Activated CD8-positive, alpha-beta memory T cell treated with anti-CD3 and anti-CD28 coated beads for 1 hour (primary cell): ENCODE data around the gene CYB5R2.

Experiments used
- DNase-seq, 2 donors: peaks; one replicate each; pipeline ENCODE4 v3.0.0-alpha.2; 2020; ENCODE audit warnings: low read depth in 1 of 2; ENCODE audit errors: extremely low read depth in 1 of 2

CYB5R2 gene

GRCh38 chr11:7672960-7673723, at the start of gene CYB5R2:
Gene CYB5R2, minus strand, starts transcription at chr11:7673500. Its CDS starts 675 bp downstream, at chr11:7672825.
- DNase-seq: no peak

DNA sequence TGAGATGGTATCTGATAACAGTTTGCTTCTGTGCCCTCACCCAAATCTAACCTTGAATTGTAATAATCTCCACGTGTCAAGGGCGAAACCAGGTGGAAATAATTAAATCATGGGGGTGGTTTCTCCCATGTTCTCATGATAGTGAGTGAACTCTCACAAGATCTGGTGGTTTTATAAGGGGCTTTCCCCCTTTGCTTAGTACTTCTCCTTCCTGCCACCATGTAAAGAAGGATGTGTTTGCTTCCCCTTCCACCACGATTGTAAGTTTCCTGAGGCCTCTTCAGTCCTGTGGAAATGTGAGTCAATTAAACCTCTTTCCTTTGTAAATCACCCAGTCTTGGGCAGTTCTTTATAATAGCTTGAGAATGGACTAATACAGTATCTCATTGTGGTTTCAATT, 41.5 kb upstream of the CYB5R2 start:
- DNase-seq: no peak

DNA sequence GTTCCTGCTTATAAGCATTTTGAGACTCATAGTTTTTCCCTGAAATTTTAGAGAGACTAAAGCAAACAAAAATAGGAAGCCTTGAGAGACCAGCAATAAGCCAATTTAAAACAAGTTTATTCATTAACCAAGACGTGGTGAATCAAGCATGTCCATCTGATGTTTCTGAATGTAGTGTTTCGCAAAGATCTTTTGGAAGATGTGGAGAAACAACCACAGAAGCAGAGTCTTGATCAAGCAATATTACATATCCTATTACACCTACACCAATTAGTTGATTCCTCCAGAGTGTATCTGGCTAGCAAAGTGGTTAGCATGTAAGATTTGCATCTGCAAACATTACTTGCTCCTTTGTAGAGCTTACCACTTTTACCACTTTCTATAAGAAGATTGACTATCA, 33.1 kb upstream of the CYB5R2 start, which contains the start of gene OVCH2:
OVCH2 (minus strand) TSS at position 101 of the 400 bp plus-strand sequence; CDS start at position 18, 83 bp downstream.
- DNase-seq: no peak

- DNase-seq: no peak
Measured at GRCh38 chr11:7703740-7704139, 30.4 kb upstream of the CYB5R2 start.

DNA sequence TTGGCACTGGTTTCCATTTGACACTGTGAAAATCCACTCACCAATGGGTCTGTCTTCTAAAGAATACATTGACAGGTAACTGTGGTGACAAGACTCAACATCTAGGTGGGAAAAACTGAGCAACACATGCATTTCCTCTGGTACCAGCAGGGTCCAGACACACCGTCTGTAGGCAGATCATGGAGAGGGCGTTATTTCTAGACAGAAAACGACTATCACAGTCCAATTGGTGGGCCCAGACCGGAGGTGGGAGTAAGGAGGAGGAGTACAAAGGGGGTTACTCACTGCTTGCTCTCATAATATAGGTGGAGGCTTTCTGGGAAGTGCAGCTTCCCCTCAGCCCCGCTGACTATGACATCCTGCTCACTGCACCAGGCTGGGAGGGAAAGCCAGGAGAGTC, 23.1 kb upstream of the CYB5R2 start:
- DNase-seq: no peak

- DNase-seq: no peak
Measured at GRCh38 chr11:7694235-7694634, 20.9 kb upstream of the CYB5R2 start.

- no peak for DNase-seq
Measured at GRCh38 chr11:7692426-7692825, 19.1 kb upstream of the CYB5R2 start.

GRCh38 chr11:7691759-7692350, 18.6 kb upstream of the CYB5R2 start:
- DNase-seq: no peak

DNA sequence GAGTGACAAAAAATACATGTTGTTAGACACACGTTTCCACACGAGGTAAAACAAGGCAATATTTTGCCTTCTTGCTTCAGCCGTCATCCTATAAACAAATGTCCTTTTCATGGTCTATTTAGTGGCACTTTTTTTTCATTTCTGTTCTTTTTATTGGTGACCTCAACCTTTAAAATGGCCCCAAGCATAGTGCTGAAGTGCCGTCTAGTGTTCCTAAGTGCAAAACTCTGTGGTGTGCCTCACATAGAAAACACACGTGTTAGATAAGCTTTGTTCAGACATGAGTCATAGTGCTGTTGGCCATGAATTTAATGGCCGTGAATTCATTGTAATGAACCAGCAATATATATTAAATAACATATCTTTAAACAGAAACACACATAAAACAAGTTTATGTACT, 17.3 kb upstream of the CYB5R2 start:
- DNase-seq: no peak

DNA sequence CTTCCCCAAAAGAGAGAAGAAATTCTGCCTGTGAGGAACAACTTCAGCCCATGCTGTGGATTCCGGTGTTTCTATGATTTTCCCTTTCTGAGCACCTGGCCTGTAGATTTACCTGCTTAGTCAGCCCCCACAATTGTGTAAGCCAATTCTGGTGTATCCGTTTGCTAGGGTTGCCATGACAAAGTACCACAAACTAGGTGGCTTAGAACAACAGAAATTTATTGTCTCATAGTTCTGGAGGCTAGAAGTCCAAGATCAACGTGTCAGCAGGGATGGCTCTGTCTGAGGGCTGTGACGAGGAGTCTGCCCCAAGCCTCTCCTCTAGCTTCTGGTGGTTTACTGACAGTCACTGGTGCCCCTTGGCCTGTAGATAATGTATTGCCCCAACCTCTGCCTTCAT, 15.9 kb upstream of the CYB5R2 start:
- DNase-seq: no peak

DNA sequence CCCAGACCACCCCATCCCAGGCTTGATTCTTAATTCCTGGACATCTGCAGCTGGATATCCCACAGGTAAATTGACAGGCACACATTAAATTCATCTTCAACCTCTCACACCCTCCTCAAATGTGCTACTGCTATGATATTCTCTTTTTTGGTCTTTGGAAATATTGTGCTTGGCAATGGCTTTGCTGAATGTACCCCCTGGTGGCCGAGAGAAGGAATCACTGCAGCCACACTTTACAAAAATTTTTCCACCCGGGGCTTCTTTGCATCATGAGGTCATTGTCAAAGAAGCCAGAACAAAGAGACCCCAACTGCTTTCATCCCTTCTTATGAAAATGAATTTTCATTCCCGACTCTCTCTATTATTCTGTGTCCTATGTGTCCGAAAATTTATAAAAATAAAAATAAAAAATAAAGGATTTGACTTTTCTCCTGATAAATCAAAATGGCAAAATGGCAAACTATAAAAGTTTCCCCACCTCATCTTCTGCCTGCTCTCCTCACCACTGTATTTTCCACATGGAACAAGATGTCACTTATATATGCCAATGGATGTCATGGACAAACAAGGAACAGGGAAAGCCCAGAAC, 15.0 kb upstream of the CYB5R2 start:
- no peak for DNase-seq

DNA sequence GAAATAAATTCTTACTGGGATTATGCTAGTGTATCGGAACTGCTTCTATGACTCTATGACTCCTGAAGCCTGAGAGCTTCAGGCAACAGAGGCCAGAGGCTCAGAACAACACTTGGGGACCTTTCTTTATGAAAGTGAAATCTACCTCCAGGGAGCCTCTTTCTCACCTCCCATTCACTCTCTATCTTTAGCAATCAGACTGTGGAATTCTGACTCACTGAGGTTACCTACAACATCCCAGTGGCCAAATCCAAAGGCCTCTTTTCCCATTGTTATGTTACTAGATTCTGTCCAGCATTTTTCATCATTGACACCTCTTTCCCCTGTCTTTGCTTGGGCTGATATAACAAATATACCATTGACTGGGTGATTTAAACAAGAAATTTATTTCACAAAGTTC, 14.1 kb upstream of the CYB5R2 start:
- DNase-seq: no peak

DNA sequence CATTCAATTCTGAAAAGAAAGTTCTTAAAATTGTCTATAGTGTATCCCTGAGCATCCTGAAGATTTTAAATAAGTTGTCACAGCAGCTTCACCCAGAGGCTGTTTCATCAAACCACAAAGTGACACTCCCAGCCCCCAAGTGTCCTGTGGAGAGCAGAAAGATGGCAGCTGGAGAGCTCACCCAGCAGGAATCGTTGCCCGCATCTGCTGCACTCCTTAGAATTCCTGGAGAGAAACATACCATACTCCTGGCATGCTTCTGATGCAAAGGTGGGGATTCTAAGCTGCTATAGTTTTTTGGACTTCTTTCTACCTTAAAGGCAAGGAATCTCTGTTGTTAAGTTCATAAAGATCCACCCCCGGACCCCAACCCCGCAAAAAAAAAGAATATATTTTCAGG, 13.5 kb upstream of the CYB5R2 start:
- DNase-seq: no peak

- DNase-seq: no peak
Measured at GRCh38 chr11:7683571-7683970, 10.3 kb upstream of the CYB5R2 start.

DNA sequence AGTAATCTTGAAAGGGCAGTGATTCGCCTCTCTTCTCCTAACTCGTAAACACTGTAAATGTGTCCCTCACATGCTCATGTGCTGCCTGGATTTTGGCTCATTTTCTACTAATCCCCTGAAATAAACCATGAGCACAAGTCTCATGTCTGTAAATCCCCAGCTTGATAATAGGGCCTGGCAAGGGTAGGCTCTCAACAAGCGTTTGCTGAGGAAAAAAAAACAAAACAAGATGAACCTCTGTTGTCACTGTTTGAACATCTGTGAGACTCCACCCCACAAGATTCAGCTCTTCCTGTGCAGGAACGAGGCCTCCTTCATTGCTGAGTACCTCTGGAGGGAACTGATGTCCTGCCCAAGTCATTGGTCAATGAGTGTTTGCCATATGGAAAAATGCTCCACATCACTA, 4.5 kb upstream of the CYB5R2 start:
- no peak for DNase-seq

DNA sequence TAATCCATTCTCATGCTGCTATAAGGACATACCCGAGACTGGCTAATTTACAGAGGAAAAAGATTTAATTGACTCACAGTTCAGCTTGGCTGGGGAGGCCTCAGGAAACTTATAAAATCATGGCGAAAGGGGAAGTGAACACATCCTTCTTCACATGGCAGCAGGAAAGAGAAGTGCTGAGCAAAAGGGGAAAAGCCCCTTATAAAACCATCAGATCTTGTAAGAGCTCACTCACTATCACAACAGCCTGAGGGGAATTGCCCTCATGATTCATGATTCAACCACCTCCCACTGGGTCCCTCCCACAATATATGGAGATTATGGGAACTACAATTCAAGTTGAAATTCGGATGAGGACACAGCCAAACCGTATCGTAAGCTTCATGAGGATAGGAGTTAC, 3.8 kb upstream of the CYB5R2 start:
- no peak for DNase-seq

GRCh38 chr11:7675631-7676030, 2.3 kb upstream of the CYB5R2 start:
- DNase-seq: no peak

DNA sequence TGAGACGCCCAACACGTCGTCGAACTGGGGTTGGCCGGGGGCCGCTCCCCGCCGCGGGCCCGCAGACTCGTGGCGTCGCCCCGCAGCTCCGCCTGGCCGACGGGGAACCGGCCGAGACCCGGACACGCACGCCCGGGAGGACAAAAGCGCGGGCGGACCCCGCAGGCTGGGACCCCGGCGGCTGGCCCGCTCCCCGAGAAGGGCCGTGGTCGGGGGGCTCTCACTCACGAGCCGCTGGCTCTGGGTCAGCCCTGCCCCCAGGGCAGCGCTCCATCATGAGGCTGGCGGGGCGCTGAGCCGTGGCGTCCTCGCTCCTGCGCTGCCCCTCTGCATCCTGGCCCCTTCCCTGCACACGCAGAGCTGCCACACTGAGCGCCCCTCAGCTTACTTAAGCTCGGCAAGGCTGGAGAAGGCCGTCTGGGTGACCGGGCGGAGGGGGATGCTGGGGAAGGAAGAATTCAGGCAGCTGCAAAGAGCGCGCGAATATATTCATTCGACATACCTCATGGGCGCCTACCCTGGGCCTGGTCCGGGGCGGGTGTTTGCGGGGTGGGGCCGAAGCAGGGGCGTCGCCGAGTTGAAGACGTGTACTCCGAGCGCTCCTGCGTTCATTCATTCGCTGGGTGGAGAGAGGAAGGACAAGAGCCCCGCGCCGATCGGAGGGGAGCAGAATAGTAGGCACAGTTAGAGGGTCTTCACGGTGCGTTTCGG, 579 bp upstream of the CYB5R2 start:
- no peak for DNase-seq

DNA sequence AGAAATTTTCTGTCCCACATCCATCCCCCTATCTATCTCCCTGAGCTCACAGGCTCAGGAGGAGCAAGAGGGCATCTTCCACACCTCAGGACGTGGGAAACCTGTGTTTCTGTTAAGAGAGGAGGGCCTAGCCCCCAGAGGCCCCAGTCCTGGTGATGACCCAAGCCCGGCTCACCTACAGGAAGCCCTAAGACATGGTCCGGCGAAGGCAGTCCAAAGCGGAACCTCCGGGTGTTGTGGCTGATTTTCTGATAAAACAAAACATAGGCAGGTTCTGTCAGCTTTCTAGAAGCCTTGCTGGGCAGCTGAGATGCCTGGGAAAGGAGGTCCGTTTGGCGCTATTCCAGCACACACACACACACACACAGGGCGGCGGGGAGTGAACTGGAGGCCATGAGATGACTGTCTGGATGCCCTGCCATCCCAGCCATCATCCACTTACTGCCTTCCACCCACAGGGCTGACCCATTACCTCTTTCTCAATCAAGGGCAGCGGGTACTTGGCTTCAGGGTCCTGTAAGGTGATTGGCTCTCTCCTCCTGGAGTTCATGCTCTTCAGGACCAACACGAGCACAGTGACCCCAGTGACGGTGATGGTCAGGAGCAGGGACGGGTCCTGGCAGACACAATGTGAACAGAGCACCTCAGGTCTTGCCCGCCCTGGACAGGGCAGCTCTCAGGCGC, 882 bp downstream of the CYB5R2 start:
- DNase-seq: no peak

- DNase-seq: no peak
Measured at GRCh38 chr11:7671347-7672215, 1.7 kb downstream of the CYB5R2 start.
